IPS-18c (cell line): Measurements from ENCODE around the gene DBN1.
A peak's percentile ranks its signal among the peaks of the same experiment; 100 is the strongest.
"Not testable (repeated sequence)": the region's sequence is repeated elsewhere in the genome, so short reads cannot be mapped to it uniquely, and the experiment has no call there.

Experiments
- H3K4me3 ChIP-seq: 2 replicates; pipeline ENCODE4 v1.7.0; 2013; ENCODE audit warnings: low read depth, mild to moderate bottlenecking, low read length, moderate library complexity; ENCODE audit not compliant: insufficient read depth
- H3K9me3 ChIP-seq: one replicate; pipeline ENCODE4 v1.6.1; 2013; ENCODE audit warnings: mild to moderate bottlenecking, low read length, moderate library complexity; ENCODE audit not compliant: control insufficient read depth, insufficient read depth

The DBN1 gene

GRCh38 chr5:177495243-177496060 is 22.0 kb upstream of the DBN1 start:
- peak overlapping the region; percentile 72 for H3K4me3 ChIP-seq

GRCh38 chr5:177494346-177495195 is 21.1 kb upstream of the DBN1 start:
- peak overlapping the region; percentile 34; the same call in 1 of the 2 replicates for H3K4me3 ChIP-seq

More at GRCh38 chr5:177495243-177496060, 22.0 kb upstream of the DBN1 start:
- no peaks in the 10 kb centered on the region for H3K9me3 ChIP-seq

GRCh38 chr5:177493795-177494345 is 20.4 kb upstream of the DBN1 start:
- no peaks in the 10 kb centered on the region for H3K9me3 ChIP-seq
- H3K4me3 ChIP-seq: no peak overlapping the region

More at GRCh38 chr5:177494346-177495195, 21.1 kb upstream of the DBN1 start:
- no peaks in the 10 kb centered on the region for H3K9me3 ChIP-seq

GRCh38 chr5:177492841-177493240 is 19.4 kb upstream of the DBN1 start:
- no peak overlapping the region; the same call in 1 of the 2 replicates for H3K4me3 ChIP-seq

GRCh38 chr5:177491983-177492746 is 18.7 kb upstream of the DBN1 start:
- no peaks in the 10 kb centered on the region for H3K9me3 ChIP-seq

More at GRCh38 chr5:177492841-177493240, 19.4 kb upstream of the DBN1 start:
- no peaks in the 10 kb centered on the region for H3K9me3 ChIP-seq

GRCh38 chr5:177491429-177491945 is 18.1 kb upstream of the DBN1 start:
- H3K9me3 ChIP-seq: no peaks in the 10 kb centered on the region
- H3K4me3 ChIP-seq: no peak overlapping the region

More at GRCh38 chr5:177491983-177492746, 18.7 kb upstream of the DBN1 start:
- no peak overlapping the region for H3K4me3 ChIP-seq

GRCh38 chr5:177490992-177491391 is 17.6 kb upstream of the DBN1 start:
- H3K4me3 ChIP-seq: no peak overlapping the region
- H3K9me3 ChIP-seq: no peaks in the 10 kb centered on the region

- H3K4me3 ChIP-seq: no peak overlapping the region
Measured at GRCh38 chr5:177490311-177490991, 17.0 kb upstream of the DBN1 start.

GRCh38 chr5:177489119-177489716 is 15.8 kb upstream of the DBN1 start:
- Histone ChIP-seq H3K4me3 (no peak overlapping the region), H3K9me3 (no peaks in the 10 kb centered on the region)

More at GRCh38 chr5:177490311-177490991, 17.0 kb upstream of the DBN1 start:
- H3K9me3 ChIP-seq: no peaks in the 10 kb centered on the region

GRCh38 chr5:177487975-177488374 is 14.5 kb upstream of the DBN1 start:
- Histone ChIP-seq H3K4me3 (no peak overlapping the region), H3K9me3 (no peaks in the 10 kb centered on the region)

- H3K4me3 ChIP-seq: no peak overlapping the region
Measured at GRCh38 chr5:177487144-177487543, 13.7 kb upstream of the DBN1 start.

GRCh38 chr5:177486256-177486655 is 12.8 kb upstream of the DBN1 start:
- Histone ChIP-seq H3K9me3 (no peaks in the 10 kb centered on the region), H3K4me3 (no peak overlapping the region)

More at GRCh38 chr5:177487144-177487543, 13.7 kb upstream of the DBN1 start:
- H3K9me3 ChIP-seq: no peaks in the 10 kb centered on the region

GRCh38 chr5:177485753-177486152 is 12.3 kb upstream of the DBN1 start:
- H3K4me3 ChIP-seq, H3K9me3 ChIP-seq: not testable (repeated sequence)

GRCh38 chr5:177484902-177485549 is 11.6 kb upstream of the DBN1 start:
- Histone ChIP-seq H3K9me3 (no peaks in the 10 kb centered on the region), H3K4me3 (no peak overlapping the region)
